ENCODE results near the gene STRIP1. TPM values are rescaled to one million over a fixed set of nuclear protein-coding genes. Genes with fewer than 3 reads are reported as not detected.

The STRIP1 gene
- total RNA-seq, 4 donors from 2014 or later = 17.1 to 102 (median 42.0) TPM

- Histone ChIP-seq H3K4me3 (no peak overlapping the region), H3K9me3 (no peaks in the 10 kb centered on the region), H3K27ac (no peak overlapping the region), H3K27me3 (no peaks in the 10 kb centered on the region), H3K4me1 (no peaks in the 10 kb centered on the region), H3K36me3 (no peaks in the 10 kb centered on the region)
- TF ChIP-seq CTCF (IDR thresholded peaks at IDR 0.05) (peak; percentile 43 to 71 (median 54)), POLR2A (IDR thresholded peaks at IDR 0.05) (no peak)
- intact Hi-C loops (cut with DNase I; ENCODE audit: low total_unique reads) = no loop called here
- DNase-seq = peak in 1 of 2 donors; percentile 50
Measured at GRCh38 chr1:110087812-110088738, 53.7 kb downstream of the STRIP1 start.

- Histone ChIP-seq H3K4me1 (no peaks in the 10 kb centered on the region), H3K27me3 (no peaks in the 10 kb centered on the region), H3K9me3 (no peaks in the 10 kb centered on the region), H3K4me3 (no peak overlapping the region), H3K36me3 (no peaks in the 10 kb centered on the region), H3K27ac (no peak overlapping the region)
- no peak for TF ChIP-seq CTCF (IDR thresholded peaks at IDR 0.05)
- TF ChIP-seq POLR2A (IDR thresholded peaks at IDR 0.05) = no peak
- intact Hi-C loops (cut with DNase I; ENCODE audit: low total_unique reads) = no loop called here
- no peak for DNase-seq
Measured at GRCh38 chr1:110088739-110089316, 54.4 kb downstream of the STRIP1 start.

GRCh38 chr1:110089561-110090275, 55.3 kb downstream of the STRIP1 start:
- H3K9me3 ChIP-seq = no peaks in the 10 kb centered on the region
- H3K27ac ChIP-seq = no peak overlapping the region
- DNase-seq = no peak
- H3K27me3 ChIP-seq = no peaks in the 10 kb centered on the region
- no peaks in the 10 kb centered on the region for H3K4me1 ChIP-seq
- no peaks in the 10 kb centered on the region for H3K36me3 ChIP-seq
- intact Hi-C loops (cut with DNase I; ENCODE audit: low total_unique reads) = no loop called here
- no peak overlapping the region for H3K4me3 ChIP-seq
- TF ChIP-seq POLR2A (IDR thresholded peaks at IDR 0.05) (no peak), CTCF (IDR thresholded peaks at IDR 0.05) (no peak)

- no peak overlapping the region for H3K27ac ChIP-seq
- DNase-seq = no peak
Measured at GRCh38 chr1:110091381-110091780, 57.0 kb downstream of the STRIP1 start.

More at GRCh38 chr1:110091381-110091780, 57.0 kb downstream of the STRIP1 start:
- no peak for TF ChIP-seq CTCF (IDR thresholded peaks at IDR 0.05)
- TF ChIP-seq POLR2A (IDR thresholded peaks at IDR 0.05) = no peak
- Histone ChIP-seq H3K9me3 (no peaks in the 10 kb centered on the region), H3K27me3 (no peaks in the 10 kb centered on the region), H3K4me3 (no peak overlapping the region), H3K36me3 (no peaks in the 10 kb centered on the region), H3K4me1 (no peaks in the 10 kb centered on the region)
- intact Hi-C loops (cut with DNase I; ENCODE audit: low total_unique reads) = no loop called here

Data from uterus (tissue), 4 donors.